Endometrial microvascular endothelial cells (primary cell): Measurements from ENCODE around the gene C22orf23. TPM values are rescaled to one million over a fixed set of nuclear protein-coding genes. Genes with fewer than 3 reads are reported as not detected.
"Not testable (repeated sequence)": the region's sequence is repeated elsewhere in the genome, so short reads cannot be mapped to it uniquely, and the experiment has no call there.

Experiments
- in situ Hi-C: cut with HindIII; loops from 2 replicates; pipeline ENCODE4 v1.10.0; 2017; ENCODE audit warnings: low sequenced_read_pairs, low pct_unique_long_range_greater_than_20kb; ENCODE audit errors: inconsistent ontology term
- total RNA-seq: library from RNA; depleted of rRNA; stranded (reverse); fragments of >200 nt; gene quantifications from one replicate; pipeline ENCODE4 v1.2.3, GENCODE V29; 2015; ENCODE audit errors: inconsistent ontology term

C22orf23 gene
- total RNA-seq, 1 donor from 2014 or later = not detected

DNA sequence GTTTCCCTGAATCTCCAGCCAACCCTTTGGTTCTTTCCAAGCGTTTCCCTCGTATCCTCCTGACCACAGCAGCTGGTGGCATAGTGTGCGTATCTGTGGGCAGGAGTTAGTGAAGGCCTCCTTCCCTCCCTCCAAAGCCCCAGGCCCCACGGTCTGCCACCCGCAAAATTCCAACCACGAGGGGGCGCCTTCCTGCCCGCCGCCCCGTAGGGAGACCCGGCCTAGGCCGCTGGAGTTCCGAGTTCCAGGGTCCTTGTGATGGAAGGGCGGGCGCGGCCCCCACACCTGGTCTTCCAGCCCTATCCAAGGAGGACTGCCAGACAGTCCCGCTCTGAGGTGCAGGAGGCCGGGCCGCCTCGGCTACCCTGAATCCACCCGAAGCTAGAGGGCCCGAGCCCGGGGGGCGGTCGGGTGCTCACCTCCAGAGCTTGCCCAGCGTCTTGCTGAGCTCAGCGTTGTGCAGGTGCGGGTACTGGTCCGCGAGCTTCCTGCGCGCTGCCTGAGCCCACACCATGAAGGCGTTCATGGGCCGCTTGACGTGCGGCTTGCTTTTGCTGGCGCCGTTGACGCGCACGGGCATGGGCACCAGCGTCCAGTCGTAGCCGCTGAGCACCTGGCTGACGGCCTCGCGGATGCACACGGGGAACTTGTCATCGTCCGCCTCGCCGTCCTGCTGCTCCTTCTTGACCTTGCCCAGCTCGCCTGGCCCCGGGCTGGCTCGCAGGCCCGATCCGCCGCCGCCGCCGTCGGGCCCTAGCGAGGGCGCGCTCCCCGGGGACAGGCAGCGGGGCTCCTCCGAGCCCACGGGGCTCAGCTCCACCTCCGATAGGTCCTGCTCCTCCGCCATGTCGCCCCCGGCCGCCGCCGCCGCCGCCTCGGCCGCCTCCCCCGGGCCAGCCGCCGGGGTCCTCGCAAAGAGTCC, 29.8 kb upstream of the C22orf23 start:
- in situ Hi-C loops = no loop called here

DNA sequence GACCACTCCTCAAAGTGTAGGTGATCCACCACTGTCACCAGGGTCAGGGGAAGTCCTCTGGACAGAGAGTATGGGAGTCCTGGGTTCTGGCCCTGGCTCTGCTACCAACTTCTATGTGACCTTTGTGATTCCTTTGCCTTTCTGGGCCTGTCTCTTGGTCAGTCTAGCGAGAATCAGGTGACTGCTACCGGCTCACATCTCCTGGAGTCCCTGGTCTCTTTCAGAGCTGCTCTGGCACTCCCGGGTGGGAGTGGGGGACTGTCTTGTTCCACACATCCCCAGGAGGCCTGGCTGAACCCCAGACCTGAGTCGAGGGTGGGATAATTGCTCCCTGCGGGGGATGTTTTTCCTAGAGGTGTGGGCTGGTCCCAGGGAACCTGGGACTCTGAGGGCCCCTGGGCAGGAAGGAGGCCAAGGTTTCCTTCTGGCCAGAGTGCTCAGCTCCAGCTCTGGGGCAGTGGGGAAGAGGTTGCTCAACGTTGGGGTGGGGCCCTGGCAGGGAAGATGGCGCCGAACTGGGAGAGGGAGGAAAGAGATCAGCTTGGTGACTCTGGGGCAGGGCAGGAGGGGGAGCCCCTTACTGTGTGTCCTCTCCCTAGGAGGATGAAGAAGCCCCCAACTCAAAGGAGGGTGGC, 28.9 kb upstream of the C22orf23 start:
- in situ Hi-C loops = no loop called here

DNA sequence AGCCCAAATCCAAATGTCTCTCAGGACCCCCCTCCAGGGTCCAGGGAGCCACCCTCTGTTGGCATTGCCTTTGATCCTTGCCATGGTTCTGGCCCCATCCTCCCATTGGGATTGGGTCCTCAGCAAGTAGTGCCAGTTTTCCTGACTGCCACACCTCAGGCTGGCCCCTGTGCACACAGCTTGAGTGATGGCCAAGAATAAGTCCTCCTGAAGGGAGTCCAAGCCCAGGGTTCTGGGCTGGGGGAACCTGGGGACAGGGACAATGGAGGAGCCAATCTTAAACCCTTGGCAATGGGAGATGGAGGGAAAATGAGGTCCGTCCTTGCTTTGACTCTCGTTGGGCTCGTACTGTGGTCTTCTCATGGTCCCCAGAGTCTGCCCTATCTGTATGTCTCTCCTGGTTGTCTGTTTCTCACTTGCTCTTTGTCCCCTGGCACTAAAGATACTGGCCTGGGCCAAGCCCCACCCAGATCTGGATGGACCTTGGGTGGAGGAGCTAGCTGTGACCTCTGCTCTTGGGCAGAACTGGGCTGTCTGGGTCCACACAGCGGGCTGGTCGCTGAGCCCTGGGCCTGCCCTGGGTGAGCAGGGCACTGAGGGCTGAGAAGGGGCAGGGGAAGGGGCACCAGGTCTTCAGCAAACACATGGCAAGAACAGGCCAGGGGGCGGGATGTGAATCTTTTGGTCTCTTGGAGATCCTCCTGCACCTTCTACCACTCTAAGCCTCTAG, 28.0 kb upstream of the C22orf23 start:
- in situ Hi-C loops = no loop called here

DNA sequence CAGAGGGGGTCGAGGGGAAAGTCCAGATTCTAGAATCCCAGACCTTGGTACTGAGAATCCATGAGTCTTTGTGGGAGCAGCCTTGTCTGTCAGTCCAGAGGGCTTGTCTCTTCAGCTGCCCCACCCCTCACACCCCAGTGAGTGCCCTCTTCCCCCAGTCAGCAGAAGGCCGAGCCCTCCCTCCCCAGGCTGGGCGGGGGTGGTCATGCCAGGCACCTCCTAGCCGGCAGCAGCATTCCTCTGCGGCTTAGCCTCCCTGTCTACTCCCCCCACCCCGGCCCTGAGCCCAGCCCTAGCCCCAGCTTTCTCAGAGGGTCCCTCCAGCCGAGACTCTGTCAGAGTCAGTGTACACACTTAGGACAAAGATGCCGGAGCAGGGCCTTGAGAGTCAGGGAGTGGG, 26.4 kb upstream of the C22orf23 start:
- in situ Hi-C loops = no loop called here

DNA sequence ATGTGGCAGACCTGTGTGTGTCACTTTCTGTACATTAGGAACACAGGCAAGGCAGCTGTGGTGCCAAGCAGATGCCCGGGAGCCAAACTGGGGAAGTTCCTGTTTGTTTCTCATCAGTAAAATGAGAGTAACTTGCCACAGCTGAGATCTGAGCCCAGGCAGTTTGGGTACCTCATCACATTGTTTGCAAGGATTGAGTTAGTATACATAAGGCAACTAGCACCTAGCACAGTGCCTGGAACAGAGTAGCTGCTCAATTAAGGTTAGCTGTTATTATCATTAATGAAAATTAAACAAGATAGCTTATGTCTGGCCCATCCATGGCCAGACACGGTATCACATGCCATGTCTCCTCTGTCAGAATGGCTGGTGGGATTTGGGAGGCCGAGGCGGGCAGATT, 23.1 kb upstream of the C22orf23 start:
- in situ Hi-C loops = no loop called here

DNA sequence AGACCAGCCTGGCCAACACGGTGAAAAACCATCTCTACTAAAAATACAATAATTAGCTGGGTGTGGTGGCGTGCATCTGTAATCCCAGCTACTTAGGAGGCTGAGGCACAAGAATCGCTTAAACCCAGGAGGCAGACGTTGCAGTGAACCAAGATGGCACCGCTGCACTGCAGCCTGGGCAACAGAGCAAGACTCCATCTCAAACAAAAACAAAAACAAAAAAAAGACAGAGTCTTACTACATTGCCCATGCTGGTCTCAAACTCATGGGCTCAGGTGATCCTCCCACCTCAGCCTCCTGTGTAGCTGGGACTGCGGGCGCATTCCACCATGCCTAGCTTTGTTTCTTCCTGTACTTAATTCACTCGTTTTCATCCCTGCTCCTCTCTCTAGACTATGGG, 22.6 kb upstream of the C22orf23 start:
- in situ Hi-C loops = not testable (repeated sequence)

DNA sequence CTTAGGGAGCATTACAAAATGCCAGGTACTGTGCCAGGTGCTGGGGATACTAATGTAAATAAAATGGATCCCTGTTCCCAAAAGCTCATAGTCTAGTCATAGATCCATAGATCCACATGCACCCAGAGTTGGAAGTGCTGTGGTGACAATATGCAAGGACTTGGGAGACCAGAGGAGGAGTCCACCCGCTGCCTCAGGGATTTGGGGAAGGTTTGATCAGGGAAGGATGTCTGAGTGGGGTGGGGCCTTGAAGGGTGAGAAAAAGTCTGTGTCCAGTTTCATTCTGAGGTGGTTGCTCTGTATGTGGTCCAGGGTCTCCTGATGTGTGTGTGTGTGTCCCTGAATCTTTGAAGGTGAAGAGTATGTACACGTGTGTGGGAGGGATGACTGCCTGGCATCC, 21.8 kb upstream of the C22orf23 start:
- in situ Hi-C loops = no loop called here

DNA sequence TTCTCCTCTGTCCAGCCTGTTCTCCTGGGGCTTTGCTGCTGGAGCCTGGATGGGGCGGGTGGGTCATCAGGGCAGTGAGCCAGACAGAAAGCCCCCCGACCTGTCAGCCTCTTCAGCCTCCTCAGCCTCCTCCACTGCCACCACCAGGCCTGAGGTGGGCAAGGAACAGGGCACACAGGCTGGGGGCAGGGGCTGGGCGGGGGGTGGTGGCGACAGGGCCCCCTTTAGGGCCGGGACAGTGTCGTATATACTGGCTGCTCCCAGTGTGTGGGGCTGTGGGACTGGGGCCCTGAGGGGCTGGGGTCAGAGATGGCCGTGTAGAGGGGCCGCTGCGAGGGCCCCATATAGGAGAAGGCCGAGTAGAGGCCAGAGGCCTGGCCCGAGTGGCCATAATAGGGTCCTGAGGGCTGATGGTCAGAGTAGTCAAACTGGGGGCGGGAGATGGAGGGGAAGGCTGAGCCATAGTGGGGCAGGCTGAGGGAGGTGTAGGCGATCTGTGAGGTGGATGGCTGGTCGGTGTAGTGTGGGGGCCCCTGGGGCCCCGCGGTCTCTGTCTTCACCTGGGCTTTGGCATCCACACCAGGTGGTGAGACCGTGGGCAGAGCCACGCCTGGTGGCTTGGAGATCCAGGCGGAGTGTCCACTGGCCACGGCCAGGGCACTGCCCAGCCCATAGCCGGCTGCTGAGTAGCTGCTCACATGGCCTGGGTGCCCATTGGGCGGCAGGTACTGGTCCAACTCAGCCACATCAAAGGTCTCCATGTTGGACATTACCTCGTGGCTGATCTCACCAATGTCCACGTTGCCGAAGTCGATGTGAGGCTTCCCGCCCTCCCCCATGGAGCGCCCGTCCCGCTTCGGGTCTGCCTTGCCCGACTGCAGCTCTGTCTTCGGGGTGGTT, 20.1 kb upstream of the C22orf23 start:
- in situ Hi-C loops = no loop called here

DNA sequence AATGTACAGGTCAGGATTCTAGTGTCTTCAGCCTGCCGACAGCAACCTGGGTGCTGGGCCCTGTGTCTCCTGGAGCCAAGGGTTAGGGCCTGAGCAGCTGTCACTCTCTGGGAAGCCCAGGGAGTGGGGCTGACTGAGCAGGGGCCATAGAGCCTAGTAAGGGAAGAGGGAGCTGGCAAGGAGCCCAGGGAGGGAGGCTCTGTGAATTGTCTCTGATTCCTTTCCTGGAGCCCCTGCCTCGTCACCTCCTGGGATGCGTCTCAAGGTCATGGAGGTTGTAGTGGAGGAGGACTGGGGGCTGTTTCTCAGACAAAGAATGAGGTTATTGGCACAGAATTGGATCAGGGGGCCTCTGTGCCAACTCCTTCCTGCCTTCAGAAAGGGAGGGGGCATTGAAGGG, 19.1 kb upstream of the C22orf23 start:
- in situ Hi-C loops = no loop called here

DNA sequence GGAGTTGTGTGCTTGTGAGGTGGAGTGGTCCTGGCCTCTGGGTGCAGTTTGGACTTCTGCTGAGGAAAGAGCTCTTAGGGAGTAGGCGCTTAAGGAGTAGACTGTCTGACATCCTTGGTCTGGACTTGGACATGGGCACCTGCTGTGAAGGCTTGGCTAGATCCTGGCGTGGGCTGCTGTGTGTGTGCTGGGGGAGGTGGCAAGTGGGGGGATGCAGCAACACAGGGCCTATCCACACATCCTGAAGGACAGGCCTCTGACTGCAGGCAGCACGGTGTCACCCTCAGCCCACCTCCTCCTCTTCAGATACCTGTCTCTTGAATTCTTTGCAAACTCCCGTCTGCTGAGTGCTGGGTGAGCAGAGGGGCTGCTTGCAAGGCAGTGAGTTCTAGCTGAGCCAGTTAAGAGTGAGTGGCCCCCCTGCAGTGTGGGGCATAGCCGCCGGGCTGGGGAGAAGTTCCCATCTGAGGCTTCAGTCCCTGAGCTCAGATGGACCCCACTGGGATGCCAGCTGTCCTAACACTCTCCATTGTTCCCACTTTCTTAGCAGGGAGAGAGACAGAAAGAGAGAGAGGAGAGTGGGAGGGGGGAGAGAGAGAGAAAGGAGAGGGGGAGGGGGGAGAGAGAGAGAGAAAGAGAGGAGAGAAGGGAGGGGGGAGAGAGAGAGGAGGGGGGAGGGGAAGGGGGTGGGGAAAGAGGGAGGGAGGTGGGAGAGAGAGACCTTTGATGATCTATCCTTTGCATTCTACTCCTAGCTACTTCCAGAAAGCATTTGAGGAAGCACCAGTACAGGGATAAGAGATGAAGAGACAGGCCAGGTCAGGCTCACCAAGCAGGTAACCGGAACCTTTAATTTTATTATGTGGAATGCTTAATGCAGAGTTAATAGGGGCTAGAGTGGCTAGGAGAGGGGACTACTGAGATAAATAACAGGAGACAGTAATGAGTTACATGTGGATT, 18.4 kb upstream of the C22orf23 start:
- in situ Hi-C loops = no loop called here

DNA sequence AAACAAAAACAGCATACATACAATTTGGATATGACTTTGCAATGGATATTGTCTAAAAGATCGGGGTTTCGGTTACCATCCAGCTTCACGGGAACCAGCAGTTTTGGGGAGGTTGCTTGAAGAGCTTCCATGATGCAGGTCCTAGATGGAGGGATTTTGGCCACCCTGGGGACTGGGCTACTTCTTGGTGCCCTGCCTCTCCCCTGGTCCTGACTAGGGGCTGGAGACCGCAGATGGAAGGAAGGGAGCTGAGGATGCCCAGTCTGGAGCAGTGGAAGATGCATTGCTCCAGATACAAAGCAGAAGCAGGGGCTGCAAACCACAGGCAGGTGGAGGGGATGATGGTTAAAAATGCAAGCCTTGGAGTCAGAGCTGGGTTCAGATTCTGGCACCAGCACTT, 17.5 kb upstream of the C22orf23 start:
- in situ Hi-C loops = no loop called here

DNA sequence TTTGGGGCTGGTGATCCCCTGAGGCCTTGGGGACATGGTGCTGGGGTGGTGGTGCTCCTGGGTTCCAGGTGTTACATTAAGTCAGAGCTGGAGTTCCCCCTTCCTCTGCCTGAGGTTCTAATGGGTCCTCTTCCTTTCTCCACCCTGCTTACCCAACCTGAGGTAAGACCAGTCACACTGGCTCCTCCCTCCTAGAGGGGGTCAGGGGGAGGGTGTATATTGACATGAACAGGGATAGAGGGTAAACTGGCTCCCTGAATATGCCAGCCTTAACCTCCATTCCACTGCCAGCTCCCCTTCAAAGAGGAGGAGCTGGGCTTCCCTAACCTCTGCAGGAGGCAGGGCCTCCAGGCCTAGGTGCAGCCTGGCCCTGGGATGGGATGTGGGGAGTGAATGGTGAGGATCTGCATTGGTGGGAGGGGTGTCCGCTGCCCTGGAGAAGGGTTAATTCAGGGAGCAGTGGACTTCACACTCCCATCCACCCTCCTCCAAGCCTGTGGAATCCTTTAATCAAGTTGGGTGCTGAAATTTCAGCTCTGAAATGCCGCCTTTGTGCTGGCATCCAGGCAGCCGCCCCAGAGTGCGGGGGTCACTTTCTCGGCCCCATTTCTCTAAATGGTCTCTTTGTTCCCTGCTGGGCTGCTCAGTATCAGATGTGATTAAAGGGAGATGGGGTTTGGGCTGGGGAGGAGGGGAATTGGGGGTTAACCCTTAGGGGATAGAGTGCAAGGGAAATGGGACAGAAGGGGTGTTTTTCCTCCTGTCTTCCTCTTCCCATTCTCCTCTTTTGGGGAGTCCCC, 15.3 kb upstream of the C22orf23 start:
- in situ Hi-C loops = no loop called here

DNA sequence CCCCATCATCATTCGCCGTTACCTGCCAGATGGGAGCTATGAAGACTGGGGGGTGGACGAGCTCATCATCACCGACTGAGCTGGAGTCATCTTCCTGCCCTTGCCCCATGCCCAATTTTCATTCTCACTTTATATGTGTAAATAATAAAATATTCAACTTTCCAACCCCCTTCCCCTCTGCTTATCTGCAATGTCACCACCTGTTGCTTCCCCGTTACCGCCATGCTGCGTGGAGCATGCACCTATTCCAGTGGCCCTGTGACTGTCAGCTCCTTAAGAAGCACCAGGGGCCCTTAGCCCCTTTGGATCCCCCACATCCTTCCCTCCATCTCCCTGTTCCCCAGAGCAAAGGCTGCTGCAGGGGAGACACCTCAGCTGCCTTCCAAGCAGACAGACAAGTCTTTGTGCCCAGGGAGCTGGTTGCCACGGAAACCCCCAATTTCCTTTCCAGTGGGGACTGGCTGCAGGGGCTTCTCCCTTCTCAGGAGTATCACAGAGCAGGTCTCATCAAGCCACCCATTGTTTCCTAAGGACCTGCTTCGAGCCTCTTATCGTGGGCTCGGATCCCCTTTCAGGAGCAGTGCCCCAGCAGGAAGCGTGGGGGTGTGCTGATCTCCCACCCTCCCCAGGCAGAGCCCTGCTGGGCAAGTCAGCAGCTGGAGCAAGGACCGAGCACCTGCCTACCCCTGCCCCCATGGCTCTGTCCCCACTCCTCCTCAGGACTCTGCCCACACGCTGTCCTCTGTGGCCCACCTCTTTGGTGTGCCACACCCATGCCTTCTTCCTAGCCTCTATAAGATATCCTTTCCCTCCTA, 14.4 kb upstream of the C22orf23 start:
- in situ Hi-C loops = no loop called here

DNA sequence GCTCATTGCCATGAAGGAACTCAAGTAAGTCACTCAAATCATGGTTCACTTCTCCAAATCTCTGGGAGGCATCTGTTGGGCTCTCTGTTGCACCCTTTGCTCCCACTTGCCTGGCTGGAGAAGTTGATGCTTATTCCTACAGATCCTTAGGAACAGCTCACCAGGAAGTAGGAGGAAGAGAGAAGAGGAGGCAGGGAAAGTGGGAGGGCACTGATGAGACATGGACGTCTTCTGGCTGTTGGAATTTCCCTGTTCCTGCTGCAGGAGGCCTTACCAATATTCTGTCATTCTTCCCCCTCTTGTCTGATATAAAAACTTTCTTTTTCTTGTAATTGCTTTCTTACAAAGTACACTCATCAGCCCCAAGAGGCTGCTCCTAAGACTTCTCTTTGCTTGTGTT, 13.7 kb upstream of the C22orf23 start:
- in situ Hi-C loops = no loop called here

DNA sequence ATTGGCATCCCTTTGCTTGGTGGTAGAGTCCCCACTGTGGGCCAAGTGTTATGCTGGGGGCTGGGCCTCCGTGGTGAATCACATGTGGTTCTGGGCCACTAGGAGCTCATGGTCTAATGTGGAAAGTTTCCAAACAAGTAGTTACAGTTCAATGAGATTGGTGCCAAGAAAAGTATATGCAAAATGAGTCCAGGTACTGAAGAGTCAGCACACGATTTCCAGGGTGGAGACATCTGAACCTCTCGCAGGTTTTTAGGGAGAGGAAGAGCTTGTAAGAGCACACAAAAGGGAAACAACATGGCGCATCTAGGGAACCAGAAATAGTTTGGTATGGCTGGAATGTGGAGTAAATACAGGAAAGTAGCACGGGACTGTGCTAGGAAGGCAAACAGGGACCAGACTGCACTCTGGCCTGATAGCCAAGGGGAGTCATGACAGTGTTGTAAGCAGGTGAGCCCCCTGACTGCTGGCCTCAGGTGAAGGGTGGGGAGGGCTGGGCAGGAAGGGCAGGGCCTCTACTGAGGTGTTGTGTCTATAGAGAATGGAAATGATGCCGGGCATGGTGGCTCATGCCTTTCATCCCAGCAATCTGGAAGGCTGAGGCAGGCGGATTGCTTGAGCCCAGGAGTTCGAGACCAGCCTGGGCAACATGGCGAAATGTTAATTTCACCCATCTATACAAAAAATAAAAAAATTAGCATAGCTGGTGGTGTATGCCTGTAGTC, 12.7 kb upstream of the C22orf23 start:
- in situ Hi-C loops = no loop called here

DNA sequence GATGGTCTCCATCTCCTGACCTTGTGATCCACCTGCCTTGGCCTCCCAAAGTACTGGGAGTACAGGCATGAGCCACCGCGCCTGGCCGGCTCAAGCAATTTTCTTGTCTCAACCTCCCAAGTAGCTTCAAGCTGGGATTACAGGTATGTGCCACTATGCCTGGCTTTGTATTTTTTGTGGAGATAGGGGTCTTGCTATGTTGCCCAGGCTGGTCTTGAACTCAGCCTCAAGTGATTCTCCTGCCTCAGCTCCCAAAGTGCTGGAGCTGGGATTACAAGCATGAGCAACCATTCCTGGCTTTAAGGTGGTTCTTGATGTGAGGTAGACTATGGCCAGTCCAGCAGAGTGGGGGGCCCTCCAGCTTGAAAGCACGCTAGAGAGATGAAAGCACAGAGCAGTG, 7.7 kb upstream of the C22orf23 start:
- in situ Hi-C loops = no loop called here
